Inflammatory macrophage (primary cell): Measurements from ENCODE around the gene EXOC3L1.

Source experiments
- DNase-seq, 2 donors: peaks; one replicate each; pipeline ENCODE4 v3.0.0-alpha.2; 2020 to 2022

The EXOC3L1 gene

DNA sequence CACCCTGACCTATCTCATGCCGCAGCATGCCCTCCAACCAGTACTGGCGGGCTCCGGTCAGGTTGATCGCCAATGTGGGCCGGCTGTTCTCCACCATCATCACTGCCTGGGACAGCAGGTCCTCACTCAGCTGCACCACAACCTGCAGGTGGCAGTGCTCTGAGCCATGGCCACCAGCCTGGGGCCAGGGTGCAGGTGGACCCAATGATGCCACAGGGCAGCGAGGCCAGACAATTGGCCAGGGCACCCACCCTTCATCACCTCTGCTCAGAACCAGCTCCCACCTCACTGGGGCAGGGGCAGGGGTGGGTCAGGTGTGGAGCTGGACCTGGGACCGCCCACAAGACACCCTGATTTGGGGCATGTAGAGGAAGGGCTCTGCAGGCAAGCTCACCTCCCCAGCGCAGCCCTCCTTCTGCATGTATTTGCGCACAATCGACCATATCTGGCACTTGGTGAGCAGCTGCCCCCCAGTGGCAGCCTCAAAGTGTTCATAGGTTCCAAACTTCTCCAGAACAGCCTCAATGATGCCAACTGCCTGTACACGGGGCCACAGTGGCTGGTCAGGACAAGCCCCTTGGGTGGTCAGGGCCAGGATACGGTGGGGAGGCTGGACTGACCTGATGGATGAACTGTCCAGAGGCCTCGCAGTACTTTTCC, 10.4 kb downstream of the EXOC3L1 start:
- DNase-seq, result no peak

DNA sequence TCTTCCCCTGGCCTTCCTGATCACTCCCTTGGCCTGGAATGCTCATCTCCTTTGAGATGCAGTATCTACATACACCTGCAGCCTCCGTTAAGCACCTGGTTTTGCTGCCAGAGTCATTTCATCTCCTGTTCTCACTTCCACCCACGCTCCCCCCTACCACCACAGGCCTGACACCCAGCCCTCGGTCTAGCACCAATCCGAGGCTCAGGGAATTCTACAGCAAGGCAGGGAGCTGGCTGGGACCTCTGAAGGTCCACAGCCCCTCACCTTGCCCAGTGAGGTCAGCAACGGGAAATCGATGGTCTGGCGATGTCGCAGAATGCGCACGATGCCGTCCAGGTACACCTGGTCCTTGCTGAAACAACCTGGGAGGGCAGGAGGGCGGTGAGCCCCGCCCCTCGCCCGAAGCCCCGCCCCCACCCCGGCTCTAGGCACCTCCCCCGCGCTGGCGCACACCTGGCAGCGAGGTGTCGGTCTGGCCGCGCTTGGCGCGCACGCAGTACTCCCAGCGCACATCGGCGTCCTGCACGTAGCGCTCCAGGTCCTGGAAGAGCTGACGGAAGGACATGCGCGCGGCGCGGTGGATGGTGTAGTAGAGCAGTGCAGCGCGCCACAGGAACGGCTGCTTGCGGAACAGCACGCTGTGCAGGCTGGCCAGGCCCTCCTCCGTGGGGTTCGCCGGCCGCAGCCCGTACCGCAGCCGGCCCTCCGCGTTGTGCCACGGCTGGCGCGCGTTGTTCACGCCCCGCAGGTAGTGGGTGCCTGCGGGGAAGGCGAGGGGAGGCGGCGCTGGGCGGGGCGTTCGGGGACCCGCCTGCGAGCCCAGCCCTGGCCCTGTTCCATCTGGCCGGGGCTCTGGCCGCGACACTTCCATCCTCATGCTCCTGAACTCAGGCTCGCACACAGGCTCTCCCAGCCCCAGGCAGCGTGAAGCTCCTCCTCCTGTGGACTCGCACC, 11.9 kb downstream of the EXOC3L1 start:
- peak; percentile 37 to 55 for DNase-seq

DNA sequence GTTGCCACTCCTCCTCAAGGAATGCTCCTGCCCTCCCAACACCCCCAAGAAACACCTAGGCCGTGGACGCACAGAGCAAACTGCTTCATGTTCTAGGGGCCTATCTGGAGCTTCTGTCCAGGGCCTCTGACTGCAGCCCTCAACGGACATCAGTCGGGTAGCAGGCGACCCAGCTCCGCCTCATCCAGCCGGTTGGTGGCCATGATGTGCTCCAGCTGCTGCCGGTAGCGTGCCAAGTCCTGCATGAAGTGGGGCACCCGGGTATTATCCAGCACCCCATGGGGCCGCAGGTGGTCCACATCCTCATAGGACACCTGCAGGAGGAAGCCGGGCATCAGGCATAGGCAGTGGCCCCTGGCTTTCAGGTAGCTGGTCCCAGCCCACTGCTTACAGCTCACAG, 13.3 kb downstream of the EXOC3L1 start:
- DNase-seq, result no peak

DNA sequence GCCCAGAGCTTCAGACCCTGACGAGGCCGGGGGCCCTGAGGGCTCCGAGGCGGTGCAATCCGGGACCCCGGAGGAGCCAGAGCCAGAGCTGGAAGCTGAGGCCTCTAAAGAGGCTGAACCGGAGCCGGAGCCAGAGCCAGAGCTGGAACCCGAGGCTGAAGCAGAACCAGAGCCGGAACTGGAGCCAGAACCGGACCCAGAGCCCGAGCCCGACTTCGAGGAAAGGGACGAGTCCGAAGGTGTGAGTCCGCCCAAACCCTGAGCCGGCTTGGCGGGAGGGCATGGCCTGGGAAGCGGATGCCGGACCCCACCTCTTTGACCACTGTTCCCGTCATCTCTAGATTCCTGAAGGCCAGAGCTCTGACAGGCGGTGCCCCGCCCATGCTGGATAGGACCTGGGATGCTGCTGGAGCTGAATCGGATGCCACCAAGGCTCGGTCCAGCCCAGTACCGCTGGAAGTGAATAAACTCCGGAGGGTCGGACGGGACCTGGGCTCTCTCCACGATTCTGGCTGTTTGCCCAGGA, 15.2 kb downstream of the EXOC3L1 start:
- DNase-seq, result no peak

DNA sequence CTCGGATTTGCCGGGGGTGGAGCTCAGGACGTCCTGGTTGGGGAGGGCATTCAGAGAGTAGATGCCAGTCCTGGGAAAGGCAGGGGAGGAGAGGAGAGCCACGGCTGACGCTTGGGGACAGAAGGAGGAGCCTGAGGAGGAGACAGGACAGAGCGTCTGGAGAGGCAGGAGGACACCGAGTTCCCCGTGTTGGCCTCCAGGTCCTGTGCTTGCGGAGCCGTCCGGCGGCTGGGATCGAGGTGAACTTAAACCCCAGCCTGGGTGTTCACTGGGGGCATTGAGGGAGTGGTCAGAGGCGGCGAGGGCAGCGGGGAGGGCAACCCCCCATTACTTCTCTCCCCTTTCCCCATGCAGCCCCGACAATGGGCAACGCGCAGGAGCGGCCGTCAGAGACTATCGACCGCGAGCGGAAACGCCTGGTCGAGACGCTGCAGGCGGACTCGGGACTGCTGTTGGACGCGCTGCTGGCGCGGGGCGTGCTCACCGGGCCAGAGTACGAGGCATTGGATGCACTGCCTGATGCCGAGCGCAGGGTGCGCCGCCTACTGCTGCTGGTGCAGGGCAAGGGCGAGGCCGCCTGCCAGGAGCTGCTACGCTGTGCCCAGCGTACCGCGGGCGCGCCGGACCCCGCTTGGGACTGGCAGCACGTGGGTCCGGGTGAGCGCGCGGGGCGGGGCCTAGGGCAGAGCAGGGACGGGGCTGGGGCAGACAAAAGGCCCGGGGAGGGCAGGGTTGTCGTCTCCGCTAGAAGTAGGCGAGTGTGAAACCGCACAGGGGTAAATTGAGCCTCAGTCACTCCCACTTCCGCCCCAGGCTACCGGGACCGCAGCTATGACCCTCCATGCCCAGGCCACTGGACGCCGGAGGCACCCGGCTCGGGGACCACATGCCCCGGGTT, 15.9 kb downstream of the EXOC3L1 start:
- peak; percentile 69 to 71 for DNase-seq

DNA sequence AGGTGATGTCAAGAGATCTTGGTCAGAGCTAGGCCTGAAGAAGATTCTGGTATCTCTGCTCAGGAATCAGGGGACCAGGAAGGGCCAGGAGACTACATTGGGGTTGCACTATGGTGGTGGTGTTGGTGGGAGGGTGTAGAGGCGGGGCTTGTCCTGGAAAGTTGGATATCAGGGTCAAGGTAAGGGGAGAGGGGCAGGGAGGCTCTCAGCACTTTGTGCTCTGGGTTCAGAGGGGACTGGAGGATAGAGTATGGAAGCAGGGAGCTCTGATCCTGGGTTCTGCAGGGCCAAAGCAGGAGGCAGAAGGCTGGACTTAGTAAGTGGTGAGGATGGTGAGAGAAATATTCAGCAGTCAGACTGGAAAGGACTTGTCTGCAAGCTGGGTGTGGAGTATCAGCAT, 16.6 kb downstream of the EXOC3L1 start:
- no peak for DNase-seq

DNA sequence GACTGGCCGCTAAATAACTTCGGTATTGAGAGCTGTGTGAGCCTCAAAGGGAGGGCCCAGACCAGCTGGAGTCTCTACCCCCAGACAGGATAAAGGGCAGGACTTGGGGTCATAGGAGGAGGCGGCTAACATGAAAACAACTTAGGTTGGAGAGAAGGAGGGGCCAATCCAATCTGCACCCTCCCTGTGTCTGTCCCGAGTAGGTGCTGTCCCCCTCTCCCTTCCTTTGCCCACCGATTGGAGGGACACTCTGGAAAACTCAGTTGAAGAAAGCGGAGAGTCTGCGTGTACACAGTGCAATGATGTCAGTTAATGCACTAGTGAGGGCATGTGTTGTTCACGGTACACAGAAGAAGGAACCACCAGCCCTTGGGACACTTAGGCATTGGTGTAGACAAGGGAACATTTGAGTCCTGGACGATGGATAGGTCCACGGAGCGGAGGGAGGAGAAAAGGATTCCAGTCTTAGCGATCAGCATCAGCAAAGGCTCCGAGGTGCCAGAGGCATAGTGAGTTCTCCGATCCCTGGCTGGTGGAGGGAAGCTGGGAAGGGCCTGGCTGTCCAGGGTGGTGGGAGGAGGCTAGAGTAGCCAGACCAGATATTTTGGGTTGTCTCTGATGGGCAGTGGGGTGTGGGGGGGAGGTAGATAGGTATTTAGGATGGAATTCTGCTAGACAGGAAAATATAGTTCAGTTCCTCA, 18.8 kb downstream of the EXOC3L1 start:
- peak in 1 of 2 donors; percentile 29 for DNase-seq

DNA sequence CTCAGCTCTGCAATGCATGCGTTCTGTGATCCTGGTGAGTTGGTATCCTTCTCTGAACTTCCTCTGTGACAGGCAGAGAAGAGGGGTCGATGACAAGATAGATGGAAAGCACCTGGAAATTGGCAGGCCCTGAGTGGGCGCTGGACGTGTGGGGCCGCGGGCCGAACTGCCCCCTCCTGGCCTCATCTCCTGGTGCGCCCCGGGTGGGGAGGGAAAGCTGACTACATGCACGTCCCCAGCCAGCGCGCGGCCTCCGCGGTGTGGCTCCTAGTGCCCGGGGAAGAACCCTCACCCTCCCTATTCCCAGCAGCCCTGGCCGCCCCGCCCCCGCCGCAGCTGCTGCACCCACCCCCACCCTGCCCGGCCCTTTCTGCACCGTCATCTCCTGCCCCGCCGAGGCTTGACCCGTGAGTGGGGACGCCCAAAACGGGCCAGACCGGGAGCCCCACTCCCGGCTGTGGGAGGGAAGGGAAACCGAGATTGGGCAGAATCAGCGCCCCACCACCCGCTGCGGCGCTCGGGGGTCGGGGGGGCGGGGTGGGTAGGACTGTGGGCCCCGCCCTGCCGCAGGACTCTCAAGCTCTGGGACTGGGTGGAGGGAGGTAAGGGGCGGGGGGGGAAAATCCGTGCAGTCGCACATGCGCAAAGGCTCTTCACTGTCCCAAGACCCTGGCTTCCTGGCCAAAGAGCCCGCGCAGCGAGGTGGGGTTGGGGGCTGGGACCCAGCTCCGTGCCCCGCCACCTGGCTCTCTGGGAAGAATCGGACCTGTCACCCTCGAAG, 19.6 kb downstream of the EXOC3L1 start, which contains the start of gene NOL3:
Gene NOL3, plus strand, starts transcription at position 371 of the 781 bp plus-strand sequence.
- peak; percentile 39 to 58 for DNase-seq

DNA sequence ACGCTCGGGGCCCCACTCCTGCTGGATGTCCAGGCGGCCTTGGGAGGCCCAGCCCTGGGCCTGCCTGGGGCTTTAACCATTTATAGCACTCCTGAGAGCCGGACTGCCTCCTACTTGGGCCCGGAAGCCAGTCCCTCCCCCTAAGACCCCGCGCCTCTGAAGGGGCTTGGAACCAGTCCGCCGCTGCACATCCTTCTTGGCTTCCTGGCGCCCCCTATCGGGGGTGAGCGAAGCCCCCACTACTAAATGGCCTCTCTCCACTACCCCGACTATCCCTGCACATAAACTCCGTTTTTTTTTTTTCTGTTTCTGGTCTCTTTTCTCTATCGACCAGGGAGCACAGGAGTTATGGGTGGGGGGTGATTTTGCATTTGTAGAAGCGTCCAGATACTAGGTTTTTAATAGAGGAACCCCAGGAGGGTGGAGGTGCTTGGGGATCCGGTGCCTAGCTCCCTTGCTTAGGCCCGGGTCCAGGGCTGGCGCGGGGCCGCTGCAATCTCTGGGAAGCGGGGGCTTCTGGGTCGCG, 20.2 kb downstream of the EXOC3L1 start:
- DNase-seq, result no peak

DNA sequence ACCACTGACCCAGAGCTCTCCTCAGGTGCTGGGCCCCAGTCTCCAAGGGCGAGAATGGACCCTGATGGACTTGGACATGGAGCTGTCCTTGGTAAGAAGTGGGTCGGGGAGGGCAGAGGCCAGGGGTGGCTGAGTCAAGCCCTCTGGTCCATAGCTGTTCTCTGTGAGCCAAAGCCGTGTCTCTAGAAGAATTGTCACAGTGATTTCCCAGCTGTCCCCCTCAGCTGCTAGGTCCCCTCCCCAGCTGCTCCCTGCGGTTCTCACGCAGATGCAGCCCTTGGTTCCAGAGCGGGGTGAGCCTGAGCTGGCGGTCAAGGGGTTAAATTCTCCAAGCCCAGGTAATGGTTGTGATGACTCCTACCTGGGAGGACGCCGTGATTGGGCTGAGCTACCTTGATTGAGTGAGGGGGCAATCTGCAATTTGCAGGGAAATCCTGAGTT, 20.9 kb downstream of the EXOC3L1 start:
- DNase-seq, result no peak

DNA sequence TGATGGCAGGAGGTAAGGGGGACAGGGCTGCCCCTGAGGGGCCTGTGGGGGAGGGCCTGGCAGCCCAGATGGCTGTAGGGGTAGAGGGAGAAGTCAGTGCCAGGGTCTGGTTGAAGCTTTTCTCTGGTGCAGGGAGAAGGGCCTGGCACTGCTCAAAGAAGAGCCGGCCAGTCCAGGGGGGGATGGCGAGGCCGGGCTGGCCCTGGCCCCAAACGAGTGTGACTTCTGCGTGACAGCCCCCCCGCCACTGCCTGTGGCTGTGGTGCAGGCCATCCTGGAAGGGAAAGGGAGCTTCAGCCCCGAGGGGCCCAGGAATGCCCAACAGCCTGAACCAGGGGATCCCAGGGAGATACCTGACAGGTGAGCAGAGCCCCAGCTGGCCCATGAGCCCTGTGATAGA, 22.3 kb downstream of the EXOC3L1 start:
- no peak for DNase-seq

DNA sequence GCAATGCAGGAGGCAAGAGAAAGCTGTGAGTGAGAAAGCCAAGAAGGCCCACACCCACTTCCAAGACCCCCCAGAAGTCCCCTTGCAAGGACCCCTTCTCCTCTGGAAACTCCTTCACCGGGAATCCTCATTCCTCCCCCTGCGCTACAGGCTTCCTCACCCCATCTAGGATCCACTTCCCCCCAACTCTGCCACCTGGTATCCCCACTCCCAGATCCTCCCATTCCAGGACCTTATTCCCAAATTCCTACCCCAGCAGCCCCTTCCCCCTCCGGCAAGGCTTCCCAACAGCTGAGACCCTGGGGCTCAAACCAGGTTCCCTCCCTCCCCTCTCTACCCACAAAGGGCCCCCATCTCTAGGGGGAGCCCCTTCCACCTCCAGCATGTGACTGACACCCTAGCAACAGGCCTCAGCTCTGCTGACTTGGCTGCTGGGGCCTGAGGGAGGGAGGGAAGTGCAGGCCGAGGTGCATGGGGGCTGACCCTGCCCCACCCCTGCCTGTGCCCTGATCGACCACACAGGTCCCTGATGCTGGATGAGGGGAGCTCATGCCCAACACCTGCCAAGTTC, 23.3 kb downstream of the EXOC3L1 start:
- no peak for DNase-seq

DNA sequence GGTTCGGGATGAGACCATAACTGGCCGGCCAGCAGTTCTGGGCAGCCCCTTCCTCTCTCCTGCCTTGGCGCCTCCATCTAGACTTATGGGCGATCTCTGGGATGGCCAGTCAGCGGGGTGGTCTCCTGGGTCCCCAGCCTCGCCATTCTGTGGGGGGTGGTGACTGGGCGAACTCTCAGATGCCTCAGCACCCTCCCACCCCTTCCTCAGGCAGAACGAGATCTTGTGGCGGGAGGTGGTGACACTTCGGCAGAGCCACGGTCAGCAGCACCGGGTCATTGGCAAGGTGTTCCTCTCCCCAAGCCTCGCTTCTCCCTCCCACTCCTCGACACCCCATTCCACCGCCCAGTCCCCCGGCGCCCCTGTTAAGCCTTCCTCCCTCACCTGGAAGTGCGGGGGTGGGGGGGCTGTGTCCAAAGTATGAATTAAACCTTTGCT, 23.8 kb downstream of the EXOC3L1 start:
- no peak for DNase-seq

DNA sequence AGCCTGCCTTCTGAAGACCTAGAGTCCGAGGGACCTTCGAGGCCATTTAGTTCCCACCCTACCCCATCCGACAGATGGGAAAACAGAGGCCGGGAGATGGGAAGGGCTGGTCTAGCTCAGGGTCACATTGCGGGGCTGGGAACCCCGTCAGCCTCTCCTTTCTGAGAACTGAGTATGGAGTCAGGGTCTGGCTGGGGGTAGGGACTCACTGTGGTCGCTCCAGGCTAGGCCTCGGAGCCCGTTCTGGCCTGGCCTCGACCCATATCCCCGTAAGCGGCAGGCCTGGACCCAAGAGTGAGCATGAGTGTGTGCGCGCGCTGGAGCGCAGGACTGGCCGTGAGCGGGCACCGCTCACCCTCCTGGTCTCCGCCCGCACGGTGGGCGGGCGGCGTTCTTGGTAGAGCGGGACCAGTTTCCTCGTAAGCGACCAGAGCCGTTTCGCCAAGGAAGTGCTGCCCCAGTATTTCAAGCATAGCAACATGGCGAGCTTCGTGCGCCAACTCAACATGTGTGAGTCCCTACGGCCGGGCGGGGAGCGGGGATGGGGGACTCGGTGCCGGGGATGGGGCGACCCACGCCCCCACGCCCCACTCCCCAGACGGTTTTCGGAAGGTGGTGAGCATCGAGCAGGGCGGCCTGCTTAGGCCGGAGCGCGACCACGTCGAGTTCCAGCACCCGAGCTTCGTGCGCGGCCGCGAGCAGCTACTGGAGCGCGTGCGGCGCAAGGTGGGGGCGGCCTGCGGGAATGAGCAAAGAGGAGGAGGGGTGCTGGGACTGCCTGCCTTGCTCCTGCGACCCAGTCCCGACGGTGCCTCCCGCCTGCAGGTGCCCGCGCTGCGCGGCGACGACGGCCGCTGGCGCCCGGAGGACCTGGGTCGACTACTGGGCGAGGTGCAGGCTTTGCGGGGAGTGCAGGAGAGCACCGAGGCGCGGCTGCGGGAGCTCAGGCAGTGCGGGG, 24.5 kb downstream of the EXOC3L1 start:
- peak in 1 of 2 donors; percentile 38 for DNase-seq

DNA sequence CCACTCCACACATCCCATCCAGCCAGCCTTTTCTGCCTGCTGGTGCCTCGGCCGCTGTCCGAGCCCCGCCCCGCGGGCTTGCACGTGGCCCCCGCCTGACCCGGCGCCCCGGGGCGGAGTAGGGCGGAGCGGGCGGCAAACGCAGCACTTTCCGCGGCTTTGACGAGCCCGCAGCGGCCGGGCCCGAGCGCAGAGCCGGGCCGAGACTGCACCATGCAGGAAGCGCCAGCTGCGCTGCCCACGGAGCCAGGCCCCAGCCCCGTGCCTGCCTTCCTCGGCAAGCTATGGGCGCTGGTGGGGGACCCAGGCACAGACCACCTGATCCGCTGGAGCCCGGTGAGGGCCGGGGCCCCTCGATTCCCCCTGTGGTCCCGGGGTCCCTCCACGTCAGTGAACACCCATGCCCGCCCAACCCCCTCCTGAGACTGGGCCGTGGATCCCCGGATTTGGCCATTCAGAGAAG, 25.3 kb downstream of the EXOC3L1 start, which contains the start of gene HSF4:
Gene HSF4, plus strand, starts transcription at position 147 of the 463 bp plus-strand sequence. Its CDS starts 67 bp downstream, at position 214.
- peak; percentile 56 to 77 for DNase-seq

DNA sequence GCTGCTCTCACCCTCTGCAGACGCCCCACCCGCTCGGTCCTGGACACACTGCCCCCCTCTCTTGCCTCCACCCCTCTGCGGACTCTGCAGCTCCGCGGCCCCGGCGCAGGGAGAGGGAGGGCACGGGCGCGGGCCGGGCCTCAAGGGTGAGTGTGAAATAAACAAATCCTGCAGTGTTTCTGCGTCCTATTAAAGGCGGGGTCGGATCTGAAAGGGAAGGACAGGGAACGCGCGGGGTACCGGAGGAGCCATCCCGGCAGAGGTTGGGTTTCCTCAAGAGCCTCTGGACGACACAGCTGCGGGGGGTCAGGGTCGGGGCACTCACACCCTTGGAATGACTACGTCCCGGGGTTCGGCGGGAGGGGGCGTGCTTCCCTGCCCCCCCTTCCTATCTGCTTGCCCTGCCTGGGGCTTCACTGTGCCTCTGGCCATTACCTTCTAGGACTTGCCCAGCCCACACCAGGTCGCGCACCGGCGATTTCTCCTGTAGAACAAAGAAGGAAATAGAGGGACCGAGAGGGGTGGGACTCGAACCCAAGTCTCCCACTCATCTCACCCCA, 25.9 kb downstream of the EXOC3L1 start:
- no peak for DNase-seq

DNA sequence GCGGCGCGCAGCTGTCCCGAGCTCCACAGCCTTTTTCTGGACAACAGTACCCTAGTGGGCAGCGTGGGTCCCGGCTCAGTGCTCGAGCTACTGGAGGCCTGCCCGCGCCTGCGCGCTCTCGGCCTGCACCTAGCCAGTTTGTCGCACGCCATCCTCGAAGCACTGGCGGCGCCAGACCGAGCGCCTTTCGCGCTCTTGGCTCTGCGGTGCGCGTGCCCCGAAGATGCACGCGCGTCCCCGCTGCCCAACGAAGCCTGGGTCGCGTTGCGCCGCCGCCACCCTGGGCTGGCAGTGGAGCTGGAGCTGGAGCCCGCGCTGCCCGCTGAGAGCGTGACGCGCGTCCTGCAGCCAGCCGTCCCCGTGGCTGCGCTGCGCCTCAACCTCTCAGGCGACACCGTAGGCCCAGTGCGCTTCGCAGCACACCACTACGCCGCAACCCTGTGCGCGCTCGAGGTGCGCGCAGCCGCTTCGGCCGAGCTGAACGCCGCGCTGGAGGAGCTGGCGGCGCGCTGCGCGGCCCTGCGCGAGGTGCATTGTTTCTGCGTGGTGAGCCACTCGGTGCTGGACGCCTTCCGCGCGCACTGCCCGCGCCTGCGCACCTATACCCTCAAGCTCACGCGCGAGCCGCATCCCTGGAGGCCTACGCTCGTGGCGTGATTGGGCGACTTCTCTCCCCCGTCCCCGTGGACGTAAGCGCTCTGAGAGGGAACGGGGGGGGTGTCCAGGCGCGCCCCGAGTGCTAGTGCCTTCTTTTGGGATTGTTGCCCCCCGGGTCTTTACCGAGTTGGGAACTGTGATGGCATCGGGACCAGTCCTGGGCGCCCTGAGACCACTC, 26.6 kb downstream of the EXOC3L1 start:
- peak in 1 of 2 donors; percentile 37 for DNase-seq
